ENCODE measurements around the gene MYO7A. TPM values are rescaled to one million over a fixed set of nuclear protein-coding genes. Genes with fewer than 3 reads are reported as not detected.

MYO7A gene
- total RNA-seq, 1 donor from 2014 or later, result 0.16 TPM

DNA sequence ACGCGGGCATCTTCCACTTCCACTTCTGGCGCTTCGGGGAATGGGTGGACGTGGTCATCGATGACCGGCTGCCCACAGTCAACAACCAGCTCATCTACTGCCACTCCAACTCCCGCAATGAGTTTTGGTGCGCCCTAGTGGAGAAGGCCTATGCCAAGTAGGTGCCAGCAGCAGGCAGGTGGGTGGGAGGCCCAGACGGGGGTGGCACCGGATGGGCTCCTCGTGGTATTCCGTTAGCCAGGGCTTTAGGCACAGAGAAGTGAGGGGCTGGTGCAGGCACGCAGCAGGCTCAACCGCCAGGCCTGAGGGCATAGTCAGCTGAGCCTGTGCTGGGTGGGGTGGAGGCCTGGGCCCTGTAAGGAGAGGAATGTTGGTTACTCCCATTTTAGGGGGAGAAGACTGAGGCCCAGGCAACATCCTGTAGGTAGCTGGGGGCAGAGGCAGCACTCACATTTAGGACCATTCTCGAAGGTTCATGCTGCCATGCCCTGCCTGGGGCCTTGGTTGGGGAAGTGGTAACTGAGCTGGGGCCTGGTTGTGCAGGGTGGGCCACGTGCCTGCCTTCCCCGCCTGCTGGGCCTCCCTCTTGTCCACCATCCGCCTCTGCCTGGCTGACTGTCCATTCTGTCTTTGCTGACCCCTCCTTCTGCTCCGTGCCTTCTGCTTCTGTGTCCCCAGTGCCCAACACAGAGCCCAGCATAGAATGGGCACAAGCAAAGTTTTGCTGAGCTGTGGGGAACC, 15.2 kb upstream of the MYO7A start:
- DNase-seq (ENCODE audit: low read depth) (no peak), FAIRE-seq (no peak)
- Histone ChIP-seq H3K4me3 (ENCODE audit: insufficient read depth, low read depth, low read length) (no peak overlapping the region), H3K9me3 (ENCODE audit: insufficient read depth, low read depth, low read length) (no peaks in the 10 kb centered on the region), H2AFZ (ENCODE audit: low read depth, low read length) (no peak overlapping the region), H3K79me2 (ENCODE audit: insufficient read depth, low read length) (no peaks in the 10 kb centered on the region), H3K36me3 (ENCODE audit: insufficient read depth, low read length) (no peaks in the 10 kb centered on the region), H4K20me1 (ENCODE audit: insufficient read depth, low read length) (peaks cover 9% of the 10 kb centered on the region), H3K27me3 (ENCODE audit: insufficient read depth, low read length) (no peaks in the 10 kb centered on the region), H3K4me1 (ENCODE audit: insufficient read depth, low read length) (peaks cover 37% of the 10 kb centered on the region), H3K4me2 (ENCODE audit: low read length) (no peak overlapping the region), H3K9ac (ENCODE audit: low read length) (no peak overlapping the region), H3K27ac (ENCODE audit: low read depth, low read length) (no peak overlapping the region)
- Mint-ChIP-seq H3K9me3 (ENCODE audit: unreplicated experiment) (no peaks in the 10 kb centered on the region), H3K27me3 (ENCODE audit: low read depth, unreplicated experiment) (peaks cover 6% of the 10 kb centered on the region), H3K4me3 (ENCODE audit: unreplicated experiment) (no peak overlapping the region), H3K27ac (ENCODE audit: unreplicated experiment) (no peak overlapping the region), H3K36me3 (ENCODE audit: low read depth, unreplicated experiment) (peaks cover 14% of the 10 kb centered on the region), H3K4me1 (ENCODE audit: low read depth, unreplicated experiment) (peaks cover 9% of the 10 kb centered on the region)
- TF ChIP-seq, protein P1, sequence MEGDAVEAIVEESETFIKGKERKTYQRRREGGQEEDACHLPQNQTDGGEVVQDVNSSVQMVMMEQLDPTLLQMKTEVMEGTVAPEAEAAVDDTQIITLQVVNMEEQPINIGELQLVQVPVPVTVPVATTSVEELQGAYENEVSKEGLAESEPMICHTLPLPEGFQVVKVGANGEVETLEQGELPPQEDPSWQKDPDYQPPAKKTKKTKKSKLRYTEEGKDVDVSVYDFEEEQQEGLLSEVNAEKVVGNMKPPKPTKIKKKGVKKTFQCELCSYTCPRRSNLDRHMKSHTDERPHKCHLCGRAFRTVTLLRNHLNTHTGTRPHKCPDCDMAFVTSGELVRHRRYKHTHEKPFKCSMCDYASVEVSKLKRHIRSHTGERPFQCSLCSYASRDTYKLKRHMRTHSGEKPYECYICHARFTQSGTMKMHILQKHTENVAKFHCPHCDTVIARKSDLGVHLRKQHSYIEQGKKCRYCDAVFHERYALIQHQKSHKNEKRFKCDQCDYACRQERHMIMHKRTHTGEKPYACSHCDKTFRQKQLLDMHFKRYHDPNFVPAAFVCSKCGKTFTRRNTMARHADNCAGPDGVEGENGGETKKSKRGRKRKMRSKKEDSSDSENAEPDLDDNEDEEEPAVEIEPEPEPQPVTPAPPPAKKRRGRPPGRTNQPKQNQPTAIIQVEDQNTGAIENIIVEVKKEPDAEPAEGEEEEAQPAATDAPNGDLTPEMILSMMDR (IDR thresholded peaks at IDR 0.05; ENCODE audit: insufficient read depth, low read depth, low read length), result no peak
- TF ChIP-seq EZH2 (IDR thresholded peaks at IDR 0.05; ENCODE audit: insufficient read depth, low read length), result no peak

- peaks cover 3% of the 10 kb centered on the region for H3K27me3 Mint-ChIP-seq (ENCODE audit: low read depth, unreplicated experiment)
- DNase-seq (ENCODE audit: low read depth), result no peak
- H3K9me3 Mint-ChIP-seq (ENCODE audit: unreplicated experiment), result no peaks in the 10 kb centered on the region
- H3K36me3 Mint-ChIP-seq (ENCODE audit: low read depth, unreplicated experiment), result peaks cover 15% of the 10 kb centered on the region
- no peak overlapping the region for H3K27ac ChIP-seq (ENCODE audit: low read depth, low read length)
- no peak overlapping the region for H3K9ac ChIP-seq (ENCODE audit: low read length)
- H3K27me3 ChIP-seq (ENCODE audit: insufficient read depth, low read length), result no peaks in the 10 kb centered on the region
- H3K4me3 ChIP-seq (ENCODE audit: insufficient read depth, low read depth, low read length), result no peak overlapping the region
- no peak overlapping the region for H3K4me3 Mint-ChIP-seq (ENCODE audit: unreplicated experiment)
- H3K27ac Mint-ChIP-seq (ENCODE audit: unreplicated experiment), result no peak overlapping the region
- H3K9me3 ChIP-seq (ENCODE audit: insufficient read depth, low read depth, low read length), result no peaks in the 10 kb centered on the region
- H3K4me1 ChIP-seq (ENCODE audit: insufficient read depth, low read length), result peaks cover 32% of the 10 kb centered on the region
- FAIRE-seq, result no peak
- no peaks in the 10 kb centered on the region for H3K79me2 ChIP-seq (ENCODE audit: insufficient read depth, low read length)
- H3K36me3 ChIP-seq (ENCODE audit: insufficient read depth, low read length), result no peaks in the 10 kb centered on the region
- H3K4me2 ChIP-seq (ENCODE audit: low read length), result no peak overlapping the region
- H3K4me1 Mint-ChIP-seq (ENCODE audit: low read depth, unreplicated experiment), result peaks cover 4% of the 10 kb centered on the region
- H2AFZ ChIP-seq (ENCODE audit: low read depth, low read length), result no peak overlapping the region
- peaks cover 9% of the 10 kb centered on the region for H4K20me1 ChIP-seq (ENCODE audit: insufficient read depth, low read length)
- TF ChIP-seq, protein P1 (IDR thresholded peaks at IDR 0.05; ENCODE audit: insufficient read depth, low read depth, low read length), result peak; percentile 66
- no peak for TF ChIP-seq EZH2 (IDR thresholded peaks at IDR 0.05; ENCODE audit: insufficient read depth, low read length)
Observed at GRCh38 chr11:77113382-77114088, 14.5 kb upstream of the MYO7A start.

- Histone ChIP-seq H2AFZ (ENCODE audit: low read depth, low read length) (no peak overlapping the region), H3K79me2 (ENCODE audit: insufficient read depth, low read length) (no peaks in the 10 kb centered on the region), H3K9ac (ENCODE audit: low read length) (no peak overlapping the region), H4K20me1 (ENCODE audit: insufficient read depth, low read length) (peaks cover 9% of the 10 kb centered on the region), H3K27me3 (ENCODE audit: insufficient read depth, low read length) (no peaks in the 10 kb centered on the region), H3K9me3 (ENCODE audit: insufficient read depth, low read depth, low read length) (no peaks in the 10 kb centered on the region), H3K27ac (ENCODE audit: low read depth, low read length) (no peak overlapping the region), H3K4me3 (ENCODE audit: insufficient read depth, low read depth, low read length) (no peak overlapping the region), H3K4me2 (ENCODE audit: low read length) (no peak overlapping the region), H3K36me3 (ENCODE audit: insufficient read depth, low read length) (no peaks in the 10 kb centered on the region), H3K4me1 (ENCODE audit: insufficient read depth, low read length) (peaks cover 28% of the 10 kb centered on the region)
- Mint-ChIP-seq H3K27ac (ENCODE audit: unreplicated experiment) (no peak overlapping the region), H3K36me3 (ENCODE audit: low read depth, unreplicated experiment) (peaks cover 19% of the 10 kb centered on the region), H3K4me3 (ENCODE audit: unreplicated experiment) (no peak overlapping the region), H3K4me1 (ENCODE audit: low read depth, unreplicated experiment) (peaks cover 4% of the 10 kb centered on the region), H3K9me3 (ENCODE audit: unreplicated experiment) (no peaks in the 10 kb centered on the region), H3K27me3 (ENCODE audit: low read depth, unreplicated experiment) (peaks cover 3% of the 10 kb centered on the region)
- TF ChIP-seq, protein P1 (IDR thresholded peaks at IDR 0.05; ENCODE audit: insufficient read depth, low read depth, low read length), result no peak
- no peak for TF ChIP-seq EZH2 (IDR thresholded peaks at IDR 0.05; ENCODE audit: insufficient read depth, low read length)
- DNase-seq (ENCODE audit: low read depth) (no peak), FAIRE-seq (no peak)
Observed at GRCh38 chr11:77114089-77114463, 14.0 kb upstream of the MYO7A start.
